ENCODE data around the gene GATA6.
"Not testable (repeated sequence)": the region's sequence is repeated elsewhere in the genome, so short reads cannot be mapped to it uniquely, and the experiment has no call there.

Gene GATA6

GRCh38 chr18:22182884-22183697 is 13.7 kb downstream of the GATA6 start:
- DNase-seq (ENCODE audit: low read depth), result no peak

- DNase-seq (ENCODE audit: low read depth), result no peak
These were observed 14.3 kb downstream of the GATA6 start for GRCh38 chr18:22183698-22184170.

- DNase-seq (ENCODE audit: low read depth), result not testable (repeated sequence)
These were observed 15.2 kb downstream of the GATA6 start for GRCh38 chr18:22184573-22184972.

- no peak for DNase-seq (ENCODE audit: low read depth)
These were observed 15.9 kb downstream of the GATA6 start for GRCh38 chr18:22185273-22185672.

GRCh38 chr18:22185771-22186386 is 16.5 kb downstream of the GATA6 start:
- DNase-seq (ENCODE audit: low read depth), result no peak

- no peak for DNase-seq (ENCODE audit: low read depth)
These were observed 17.1 kb downstream of the GATA6 start for GRCh38 chr18:22186484-22186971.

GRCh38 chr18:22188559-22189267 is 19.3 kb downstream of the GATA6 start:
- DNase-seq (ENCODE audit: low read depth), result no peak

- no peak for DNase-seq (ENCODE audit: low read depth)
These were observed 20.2 kb downstream of the GATA6 start for GRCh38 chr18:22189449-22190166.

- no peak for DNase-seq (ENCODE audit: low read depth)
These were observed 21.9 kb downstream of the GATA6 start for GRCh38 chr18:22191346-22191695.

GRCh38 chr18:22191923-22192322 is 22.5 kb downstream of the GATA6 start:
- DNase-seq (ENCODE audit: low read depth), result no peak

GRCh38 chr18:22193466-22193865 is 24.1 kb downstream of the GATA6 start:
- no peak for DNase-seq (ENCODE audit: low read depth)

- DNase-seq (ENCODE audit: low read depth), result no peak
These were observed 24.8 kb downstream of the GATA6 start for GRCh38 chr18:22194151-22194598.

GRCh38 chr18:22195052-22195451 is 25.7 kb downstream of the GATA6 start:
- no peak for DNase-seq (ENCODE audit: low read depth)

- not testable (repeated sequence) for DNase-seq (ENCODE audit: low read depth)
These were observed 27.6 kb downstream of the GATA6 start for GRCh38 chr18:22196943-22197342.

GRCh38 chr18:22197668-22198067 is 28.3 kb downstream of the GATA6 start:
- DNase-seq (ENCODE audit: low read depth), result no peak

GRCh38 chr18:22198163-22198562 is 28.8 kb downstream of the GATA6 start:
- DNase-seq (ENCODE audit: low read depth), result no peak

GRCh38 chr18:22199005-22199404 is 29.6 kb downstream of the GATA6 start:
- no peak for DNase-seq (ENCODE audit: low read depth)

GRCh38 chr18:22200611-22201225 is 31.3 kb downstream of the GATA6 start:
- no peak for DNase-seq (ENCODE audit: low read depth)

GRCh38 chr18:22203035-22203434 is 33.6 kb downstream of the GATA6 start:
- DNase-seq (ENCODE audit: low read depth), result no peak

GRCh38 chr18:22203536-22204213 is 34.3 kb downstream of the GATA6 start:
- no peak for DNase-seq (ENCODE audit: low read depth)

- no peak for DNase-seq (ENCODE audit: low read depth)
These were observed 34.8 kb downstream of the GATA6 start for GRCh38 chr18:22204214-22204536.
